ENCODE measurements around the gene NCOA6.
A peak's percentile ranks its signal among the peaks of the same experiment; 100 is the strongest.

Gene NCOA6

DNA sequence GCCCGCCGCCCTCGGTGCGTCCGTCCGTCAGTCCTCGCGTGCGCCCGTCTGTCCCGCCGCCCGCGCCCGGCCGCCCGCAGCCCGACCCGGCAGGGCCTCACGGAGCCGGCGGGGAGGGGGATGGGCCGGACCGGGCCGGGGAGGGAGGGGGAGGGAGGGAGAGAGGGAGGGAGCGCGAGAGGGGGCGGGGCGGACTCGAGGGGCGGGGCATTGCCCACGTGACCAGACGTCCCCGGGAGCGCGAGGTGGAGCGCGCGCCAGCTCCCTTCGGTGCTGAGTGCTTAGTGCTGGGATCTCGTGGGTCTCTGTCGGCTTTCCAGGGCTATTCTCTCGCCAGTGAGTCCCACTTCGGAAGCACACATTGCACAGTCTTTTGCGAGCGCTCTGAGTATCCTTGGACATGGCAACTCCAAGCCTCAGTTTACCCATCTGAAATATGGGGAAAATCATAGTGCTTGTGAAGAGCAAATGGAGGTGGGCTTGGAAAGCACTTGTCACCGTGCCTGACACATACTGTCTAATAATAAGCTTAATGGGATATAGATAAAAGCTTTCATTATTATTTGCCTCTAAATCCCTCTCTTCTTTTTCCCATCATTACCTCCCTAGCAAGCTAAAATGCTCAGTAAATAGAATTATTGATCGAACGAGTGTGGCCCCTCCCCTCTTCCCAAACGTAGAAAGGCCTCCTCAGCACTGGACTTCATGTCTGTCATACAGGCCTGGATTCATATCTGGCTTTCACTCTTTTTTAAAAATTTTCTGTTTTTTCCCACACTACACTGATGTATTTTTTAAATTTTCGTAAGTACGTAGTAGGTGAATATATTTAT is at the start of gene NCOA6:
Gene NCOA6, minus strand, starts transcription at position 122 of the 833 bp plus-strand sequence. CDS start 43,296 bp downstream, outside the sequence.
- DNase-seq, result peak; percentile 91

DNA sequence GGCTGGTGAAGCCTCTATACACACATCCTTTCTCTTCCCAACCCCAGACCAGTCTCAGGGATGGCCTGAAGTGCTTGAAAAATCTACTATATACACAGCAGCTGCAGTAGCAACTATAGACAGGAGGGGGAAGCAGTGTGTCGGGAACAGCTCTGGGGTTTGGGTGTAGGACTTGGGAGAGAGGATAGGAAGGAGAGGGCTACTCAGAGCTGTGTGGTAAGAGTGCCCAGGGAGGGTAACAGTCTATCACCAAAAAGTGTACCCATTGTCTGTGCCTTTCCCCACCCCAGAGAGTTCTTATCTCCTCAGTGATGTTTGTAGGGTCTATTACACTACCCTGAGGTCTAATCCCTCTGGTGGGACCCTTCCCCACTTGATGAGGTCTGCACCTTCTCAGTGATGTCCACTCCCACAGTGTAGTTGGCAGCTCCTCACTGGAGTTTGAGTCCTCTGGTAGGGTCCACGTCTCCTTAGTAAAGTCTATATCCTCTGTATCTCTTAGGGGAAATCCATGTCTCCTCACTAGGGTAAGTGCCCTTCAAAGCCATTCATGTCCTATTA is 48.7 kb upstream of the NCOA6 start:
- peak; percentile 76 for DNase-seq

DNA sequence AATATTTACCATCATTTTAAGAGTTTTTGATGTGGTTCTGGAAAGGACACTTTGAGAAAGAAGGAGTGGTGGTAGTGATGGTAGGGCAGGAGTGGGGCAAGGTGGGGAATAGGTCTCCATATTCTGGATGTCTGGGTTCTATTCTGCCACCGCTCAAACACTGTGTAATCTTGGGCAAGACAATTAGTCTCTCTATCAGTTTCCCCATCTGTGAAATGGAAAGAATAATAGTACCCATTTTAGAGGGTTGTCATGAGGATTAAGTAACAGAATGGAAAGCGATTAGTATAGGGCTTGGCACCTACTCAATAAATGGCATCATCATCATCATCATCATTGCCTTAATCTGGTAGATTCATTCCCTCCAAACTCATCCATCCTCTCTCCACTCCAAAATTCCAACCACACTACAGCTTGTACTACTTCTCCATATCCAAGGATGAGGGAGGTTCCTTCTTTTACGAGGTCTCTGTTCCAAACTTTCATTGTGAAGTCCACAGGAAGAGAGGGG is 48.2 kb upstream of the NCOA6 start:
- DNase-seq, result no peak

GRCh38 chr20:34872622-34873224 is 47.3 kb upstream of the NCOA6 start, which contains the start of gene GGT7:
Gene GGT7, minus strand, starts transcription at chr20:34872856. Its CDS starts 41 bp downstream, at chr20:34872815.
- DNase-seq, result peak; percentile 91

DNA sequence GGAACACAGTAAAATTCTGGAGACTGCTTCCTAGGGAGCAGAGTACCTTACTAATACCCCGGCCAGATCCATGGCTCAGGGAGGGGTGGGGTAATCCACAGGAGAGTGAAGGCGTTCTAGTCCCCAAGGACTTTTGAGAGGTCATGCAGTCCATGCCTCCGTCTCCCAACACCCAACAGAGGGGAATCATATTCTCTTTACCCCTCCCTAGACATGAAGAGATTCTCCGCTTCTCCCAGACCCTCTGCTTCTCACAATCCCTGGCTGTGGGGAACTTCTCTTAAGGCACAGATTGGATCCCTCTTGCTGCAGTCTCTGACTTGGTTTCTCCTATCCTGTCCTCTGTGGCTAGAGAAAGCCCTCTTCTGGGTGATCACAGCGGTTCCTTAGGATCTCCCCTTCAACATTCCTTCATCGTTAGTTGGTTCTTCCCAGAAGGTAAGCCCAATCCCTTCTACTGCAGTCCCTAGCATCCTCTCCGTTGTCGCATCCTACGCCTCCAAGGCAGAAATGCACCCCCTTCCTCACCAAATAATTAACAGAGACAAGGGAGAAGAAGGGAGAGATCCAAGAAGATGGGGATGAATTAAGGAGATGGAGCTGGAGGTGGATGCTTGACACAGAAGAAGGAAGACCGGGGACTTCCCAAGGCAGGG is 46.6 kb upstream of the NCOA6 start:
- no peak for DNase-seq

GRCh38 chr20:34871320-34871926 is 46.0 kb upstream of the NCOA6 start:
- no peak for DNase-seq

DNA sequence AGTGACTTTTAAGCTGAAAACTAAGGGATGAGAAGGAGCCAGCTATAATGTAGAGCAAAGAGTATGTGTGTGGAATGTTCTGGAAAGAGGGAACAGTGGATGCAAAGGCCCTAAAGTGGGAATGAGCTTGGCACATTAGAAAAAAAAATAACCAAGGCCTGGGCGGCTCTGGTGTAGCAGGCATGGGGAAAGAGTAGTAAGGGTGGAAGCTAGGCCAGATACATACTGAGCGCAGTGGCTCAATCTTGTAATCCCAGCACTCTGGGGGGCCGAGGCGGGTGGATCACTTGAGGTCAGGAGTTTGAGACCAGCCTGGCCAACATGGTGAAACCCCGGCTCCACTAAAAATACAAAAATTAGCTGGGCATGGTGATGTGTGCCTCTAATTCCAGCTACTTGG is 38.8 kb upstream of the NCOA6 start:
- DNase-seq, result no peak

DNA sequence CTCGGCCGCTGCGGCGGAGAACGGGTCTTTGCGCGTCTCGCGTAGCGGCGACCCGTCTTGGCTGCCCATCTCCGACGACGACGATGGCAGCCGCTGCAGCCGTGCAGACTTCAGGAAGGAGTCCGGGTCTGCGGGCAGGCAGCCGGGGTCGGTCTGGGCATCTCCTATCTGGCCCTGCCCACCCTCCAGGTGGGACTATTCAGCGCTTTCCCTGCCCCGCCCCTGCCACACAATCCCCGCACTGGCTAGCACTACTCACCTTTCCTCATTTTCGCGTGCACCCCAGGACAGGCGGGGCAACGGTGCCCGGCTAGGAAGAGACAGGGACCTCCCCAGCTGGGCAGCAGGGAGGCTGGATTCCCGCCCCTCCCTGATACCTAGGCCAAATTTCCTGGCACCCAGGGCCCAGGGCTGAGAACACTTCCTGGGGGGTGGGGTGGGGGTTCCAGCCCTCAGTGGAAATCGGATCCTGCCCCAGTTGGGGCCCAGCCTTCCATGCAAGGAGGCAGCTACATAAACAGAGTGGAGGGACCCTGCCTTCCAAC is 38.0 kb upstream of the NCOA6 start:
- DNase-seq, result no peak

DNA sequence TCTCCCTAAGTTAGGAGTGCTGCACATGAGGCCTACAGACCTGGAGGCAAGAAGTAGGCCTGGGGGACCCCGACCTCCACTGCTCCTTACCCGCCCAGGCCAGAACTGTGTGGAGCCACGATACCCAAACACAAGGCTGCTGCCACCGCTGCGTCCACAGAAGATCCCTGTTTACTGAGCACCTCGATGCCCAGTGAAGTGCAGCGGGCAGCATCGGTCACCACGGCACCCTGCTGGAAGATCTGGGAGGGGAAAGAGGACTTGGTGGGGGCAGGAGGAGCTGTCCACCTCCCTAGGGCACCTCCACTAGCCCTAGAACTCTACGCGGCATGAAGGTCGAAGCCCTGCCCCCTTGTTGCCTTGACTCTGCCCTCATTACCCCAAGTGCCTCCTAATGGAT is 37.3 kb upstream of the NCOA6 start:
- DNase-seq, result no peak

DNA sequence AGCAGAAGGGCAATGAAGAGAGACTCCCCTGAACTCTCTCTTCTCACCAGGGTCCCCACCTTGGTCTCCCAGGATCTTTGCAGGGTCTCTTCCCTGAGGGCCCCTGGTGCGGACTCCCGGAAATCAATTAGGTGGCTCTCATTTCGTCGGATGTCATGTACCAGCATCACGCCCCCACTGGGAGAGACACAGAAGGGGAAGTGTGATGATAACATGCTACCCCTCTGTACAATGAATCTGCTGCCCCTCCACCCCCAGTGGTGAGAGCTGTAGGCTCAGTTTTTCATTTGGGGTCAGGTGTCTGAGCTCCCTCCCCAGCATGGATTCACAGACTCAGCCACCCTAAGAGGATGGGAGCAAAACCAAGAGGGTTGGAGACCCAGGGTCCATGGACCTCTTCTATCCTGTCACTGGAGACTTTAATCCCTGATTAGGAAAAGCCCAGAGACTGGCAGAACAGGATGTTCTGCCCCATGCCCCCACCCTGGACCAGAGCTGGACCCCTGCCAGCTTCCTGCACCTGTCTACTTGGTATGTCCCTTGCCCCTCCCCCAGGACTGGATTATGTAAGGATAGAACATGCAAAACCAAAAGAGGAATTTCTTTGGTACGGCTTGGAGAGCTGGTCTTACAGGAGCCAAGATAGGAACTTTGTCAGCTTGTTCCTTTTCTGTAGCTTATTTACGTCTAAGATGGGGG is 36.1 kb upstream of the NCOA6 start:
- DNase-seq, result no peak

- no peak for DNase-seq
Observed at GRCh38 chr20:34859826-34860545, 34.5 kb upstream of the NCOA6 start.

DNA sequence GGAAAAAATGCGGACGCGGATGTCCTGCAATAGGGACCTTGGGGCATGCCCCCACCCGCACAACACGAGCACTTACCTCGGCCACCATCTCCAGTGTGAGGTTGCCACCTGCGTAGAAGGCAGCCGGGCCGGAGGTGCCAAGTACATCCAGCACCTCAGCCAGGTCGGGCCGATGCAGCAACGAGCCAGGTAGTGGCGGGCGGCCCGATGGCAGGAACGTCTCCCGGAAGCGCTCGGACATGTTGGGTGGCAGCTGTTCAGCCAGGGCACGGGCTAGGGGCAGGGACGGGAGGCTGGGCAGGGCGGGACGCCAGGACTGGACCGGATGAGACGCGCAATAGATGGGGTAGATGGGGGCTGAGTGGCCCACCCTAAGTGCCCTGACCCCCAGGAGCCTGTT is 33.9 kb upstream of the NCOA6 start:
- DNase-seq, result no peak

DNA sequence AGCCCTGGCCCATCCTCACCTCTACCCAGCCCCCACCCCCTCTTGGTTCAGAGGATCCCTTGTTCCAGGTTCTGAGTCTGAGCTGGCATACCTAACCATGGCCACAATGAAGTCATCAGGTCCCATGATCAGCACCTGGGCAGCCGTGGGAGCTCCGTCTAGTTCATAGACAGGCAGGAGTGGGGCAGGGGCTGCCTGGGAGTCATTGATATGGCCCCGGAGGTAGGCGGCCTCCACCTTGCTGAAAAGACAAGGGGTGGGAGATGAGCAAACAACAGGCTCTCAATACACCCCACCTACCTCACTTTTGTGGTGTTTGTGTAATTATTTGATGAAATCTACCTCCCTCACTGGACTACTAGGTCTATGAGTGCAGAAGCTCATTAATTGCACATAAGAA is 26.8 kb upstream of the NCOA6 start:
- no peak for DNase-seq

DNA sequence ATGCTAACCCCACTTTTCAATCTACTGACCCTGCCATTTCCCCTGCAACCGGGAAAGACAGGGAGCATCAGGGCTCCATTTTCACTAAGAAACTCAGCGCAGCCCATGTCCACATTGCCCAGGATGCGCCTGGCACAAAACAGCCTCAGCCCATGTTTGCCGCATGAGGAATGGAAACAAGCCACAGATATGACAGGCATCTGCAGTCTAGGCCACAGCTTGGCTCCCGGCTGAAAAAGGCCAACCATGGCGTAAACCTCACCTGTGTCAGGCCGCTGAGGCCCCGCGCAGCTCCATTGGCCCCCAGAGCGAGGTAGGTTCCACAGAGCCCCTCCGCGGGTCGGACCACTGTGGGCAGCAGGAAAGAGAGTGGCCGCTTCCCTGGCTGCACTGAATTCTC is 25.5 kb upstream of the NCOA6 start:
- DNase-seq, result no peak

DNA sequence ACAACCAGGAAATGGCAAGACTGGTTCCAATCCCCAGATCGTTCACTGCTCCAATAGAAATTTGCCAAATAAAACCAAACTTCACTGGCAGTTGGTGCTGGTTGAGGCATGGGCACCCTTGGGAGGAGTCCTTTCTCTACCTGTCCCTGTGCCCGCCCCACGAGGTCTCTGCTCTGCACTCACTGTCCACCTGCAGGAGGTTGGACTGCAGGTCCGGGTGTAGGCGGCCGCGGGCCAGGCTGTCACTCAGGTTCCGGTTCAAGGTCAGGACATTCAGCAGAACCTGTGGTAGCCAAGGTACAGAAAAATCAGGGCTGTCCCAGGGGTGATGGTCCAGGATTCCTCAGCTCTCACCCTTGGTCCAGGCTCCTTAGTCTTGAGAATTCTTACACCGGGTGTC is 24.3 kb upstream of the NCOA6 start:
- no peak for DNase-seq

DNA sequence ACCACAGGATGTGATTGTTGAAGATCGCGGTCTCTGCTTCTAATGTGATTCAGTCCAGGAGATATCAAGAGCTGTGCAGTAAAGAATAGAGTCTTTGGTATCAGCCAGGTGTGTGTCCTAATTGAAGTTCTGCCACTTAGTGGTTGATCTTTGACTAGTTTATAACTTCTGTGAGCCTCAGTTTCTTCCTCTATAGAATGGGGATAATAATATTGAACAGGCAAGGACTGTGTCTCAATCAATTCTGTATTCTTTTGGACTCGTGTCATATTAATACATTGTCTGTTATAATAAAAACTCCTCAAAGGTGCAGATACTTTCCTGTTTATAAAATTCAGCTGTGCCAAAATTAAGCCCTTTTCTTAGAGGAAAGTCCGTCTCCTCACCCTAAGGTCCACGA is 23.1 kb upstream of the NCOA6 start:
- no peak for DNase-seq

DNA sequence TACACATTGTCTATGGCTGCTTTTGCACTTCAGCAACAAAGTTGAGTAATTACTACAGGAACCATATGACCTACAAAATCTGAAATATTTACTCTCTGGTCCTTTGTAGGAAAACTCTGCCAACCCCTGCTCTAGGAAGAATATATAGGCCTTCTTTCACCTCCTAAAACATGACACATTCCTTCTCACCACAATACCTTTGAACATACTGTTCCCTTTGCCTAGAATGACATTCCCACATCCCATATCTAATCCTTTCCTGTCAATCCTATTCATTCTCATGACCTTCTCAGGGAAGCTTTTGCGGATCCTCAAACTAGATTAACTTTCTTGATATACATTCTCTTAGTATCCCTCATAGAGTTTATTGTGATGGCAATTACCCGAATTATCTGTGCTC is 18.0 kb upstream of the NCOA6 start:
- DNase-seq, result no peak

GRCh38 chr20:34842143-34842542 is 16.7 kb upstream of the NCOA6 start:
- DNase-seq, result no peak

DNA sequence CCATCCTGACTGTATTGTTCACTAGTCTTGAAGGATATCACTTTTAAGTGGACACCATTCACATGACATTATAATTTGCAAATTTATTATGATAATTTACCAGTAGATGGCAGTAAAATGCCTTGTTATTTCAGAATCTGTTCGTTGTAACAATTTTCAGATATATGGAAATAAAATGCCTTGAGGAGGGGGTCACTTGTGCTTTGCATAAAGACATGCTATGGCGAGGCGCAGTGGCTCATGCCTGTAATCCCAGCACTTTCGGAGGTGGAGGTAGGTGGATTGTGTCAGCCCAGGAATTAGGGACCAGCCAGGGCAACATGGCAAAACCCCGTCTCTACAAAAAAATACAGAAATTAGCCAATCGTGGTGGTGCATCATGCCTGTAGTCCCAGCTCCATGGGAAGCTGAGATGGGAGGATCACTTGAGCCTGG is 9.0 kb upstream of the NCOA6 start:
- DNase-seq, result peak; percentile 38

DNA sequence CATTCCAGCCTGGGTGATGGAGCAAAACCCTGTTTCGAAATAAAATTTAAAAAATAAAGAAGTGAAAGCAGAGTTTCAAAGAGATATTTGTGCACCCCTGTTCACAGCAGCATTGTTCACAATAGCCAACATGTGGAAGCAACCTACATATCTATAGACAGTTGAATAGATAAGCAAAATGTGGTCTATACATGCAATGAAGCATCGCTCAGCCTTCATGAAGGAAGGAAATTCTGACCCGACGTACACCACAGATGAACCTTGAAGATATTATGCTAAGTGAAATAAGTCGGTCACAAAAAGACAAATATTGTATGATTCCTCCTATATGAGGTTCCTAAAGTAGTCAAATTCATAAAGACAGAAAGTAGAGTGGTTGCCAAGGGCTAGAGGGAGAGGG is 6.5 kb upstream of the NCOA6 start:
- no peak for DNase-seq

- no peak for DNase-seq
Observed at GRCh38 chr20:34829191-34829590, 3.7 kb upstream of the NCOA6 start.
